CD4-positive, alpha-beta T cell treated with Interleukin-12 subunit alpha and Interleukin-12 subunit beta, for 1 hour (primary cell): Measurements from ENCODE around the gene NEURL1.

Source experiments
- DNase-seq: peaks from one replicate; pipeline ENCODE4 v3.0.0-alpha.2; 2020

NEURL1 gene

DNA sequence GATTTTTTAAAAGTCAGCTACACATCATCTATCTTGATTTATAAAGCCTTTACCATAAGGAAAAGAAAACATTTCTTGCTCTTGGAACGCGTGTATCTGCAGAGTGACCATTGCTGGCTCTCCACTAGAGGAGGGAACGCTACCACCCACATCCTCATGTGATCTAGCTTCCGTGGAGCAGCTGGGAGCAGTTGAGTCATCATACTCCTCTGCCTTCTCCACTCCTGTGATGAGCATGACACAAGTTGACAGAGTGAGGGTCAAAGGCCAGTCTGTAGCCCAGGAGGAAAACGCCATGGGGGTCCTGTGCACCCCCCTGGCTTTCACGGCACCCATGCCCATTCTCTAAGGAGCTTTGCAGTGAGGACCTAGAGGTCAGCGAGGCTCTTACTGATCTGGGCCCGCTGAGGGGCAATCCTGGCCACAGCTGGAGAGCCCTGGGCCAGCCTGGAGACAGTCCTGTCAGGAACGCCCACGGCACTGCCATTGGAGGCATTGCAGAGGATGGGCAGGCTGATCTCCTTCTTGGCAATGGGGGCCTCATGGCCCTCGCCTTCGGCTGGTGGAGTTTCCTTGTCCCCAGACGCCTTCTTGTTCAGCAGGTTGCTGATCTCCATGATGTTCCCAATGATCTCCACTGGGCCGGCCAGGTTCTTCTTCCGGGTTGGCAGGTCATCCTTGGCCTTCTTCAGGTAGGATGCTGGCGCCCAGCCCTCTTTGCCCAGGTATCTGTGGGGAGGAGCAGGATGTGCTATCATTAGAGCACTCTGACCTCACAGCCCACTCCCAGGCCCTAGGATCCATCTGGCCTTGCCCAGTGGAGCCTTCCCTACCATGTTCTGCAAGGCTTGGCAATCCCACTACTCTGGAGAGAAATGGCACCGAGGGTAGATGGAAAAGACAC lies 119.2 kb downstream of the NEURL1 start:
- no peak for DNase-seq

GRCh38 chr10:103613616-103614015 lies 120.1 kb downstream of the NEURL1 start:
- DNase-seq: no peak

DNA sequence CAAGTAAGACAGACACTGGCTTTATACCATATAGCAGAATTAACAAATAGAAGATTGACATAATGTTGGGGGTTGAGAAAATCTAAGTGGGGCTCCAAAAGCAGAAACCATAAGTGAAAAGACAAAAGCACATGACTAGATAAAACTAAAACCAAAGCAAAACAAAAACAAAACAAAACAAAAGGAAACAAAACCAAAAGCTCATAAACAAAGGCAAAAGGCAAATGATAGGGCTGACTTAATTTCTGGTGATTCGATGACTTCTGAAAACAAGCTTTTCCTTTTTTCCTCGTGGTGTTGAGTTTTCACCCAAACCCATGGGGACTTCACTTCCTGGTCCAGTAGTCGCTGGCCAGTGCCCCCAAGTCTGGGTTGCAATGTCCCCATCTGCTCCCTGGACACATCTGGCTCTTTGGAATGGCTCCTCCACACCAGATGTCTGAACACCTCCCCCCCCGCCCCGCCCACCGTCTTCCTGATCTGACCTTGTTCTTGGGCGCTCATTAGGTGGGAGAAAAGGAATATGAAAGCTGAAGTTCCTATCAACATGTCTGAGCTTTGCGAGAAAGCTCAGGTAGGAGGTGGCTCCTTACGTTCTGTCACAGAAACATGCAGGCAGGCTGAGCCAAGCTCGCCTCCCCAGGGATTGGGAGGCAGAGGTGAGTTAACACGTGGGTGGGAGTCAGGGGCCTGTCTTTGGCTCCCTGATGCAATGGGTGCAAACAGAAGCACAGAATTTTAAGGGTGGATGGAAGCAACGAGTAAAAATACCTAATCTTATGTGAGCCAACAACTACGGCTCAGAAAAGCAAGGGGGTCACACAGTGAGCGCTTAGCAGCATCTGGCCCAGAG lies 121.0 kb downstream of the NEURL1 start:
- DNase-seq: no peak

- DNase-seq: no peak
These were observed 123.4 kb downstream of the NEURL1 start for GRCh38 chr10:103616705-103617601.

DNA sequence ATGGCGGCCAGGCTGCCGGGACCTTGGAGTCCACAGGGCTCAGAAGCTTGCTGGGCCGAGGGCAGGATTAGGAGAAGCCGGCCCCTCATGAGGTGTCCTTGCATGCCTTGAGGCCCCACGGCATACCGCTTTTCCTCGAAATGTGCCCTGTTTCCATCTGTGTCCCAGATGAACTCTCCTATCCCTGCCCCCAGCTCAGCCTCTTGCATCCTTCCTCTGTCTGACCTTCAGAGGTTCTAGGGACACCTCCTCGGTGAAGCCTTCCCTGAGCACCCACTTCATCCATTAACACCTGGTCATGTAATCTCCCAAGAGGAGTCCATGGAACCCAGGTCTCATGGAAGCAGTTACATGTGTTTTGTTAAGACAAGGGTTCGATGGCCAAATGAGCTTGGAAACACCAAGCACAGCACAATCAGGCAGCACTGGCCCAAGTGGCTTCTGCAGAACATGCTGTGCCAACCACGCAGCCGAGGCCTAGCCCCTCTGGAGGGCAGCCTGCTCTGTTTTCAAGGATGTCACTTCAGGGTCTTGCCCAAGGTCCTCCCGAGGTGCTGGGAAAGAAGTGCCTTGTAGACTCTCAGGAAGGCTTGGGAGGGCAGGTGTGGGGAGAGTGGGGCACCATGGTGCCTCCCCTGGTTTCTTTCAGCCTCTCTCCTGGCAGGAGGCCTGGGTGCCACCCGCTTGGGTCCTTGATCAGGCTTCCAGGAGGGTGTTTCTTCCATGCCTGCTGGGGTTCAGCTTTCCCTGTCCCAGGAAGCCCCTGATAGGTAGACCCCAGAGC lies 124.3 kb downstream of the NEURL1 start:
- DNase-seq: no peak

- no peak for DNase-seq
These were observed 125.3 kb downstream of the NEURL1 start for GRCh38 chr10:103618575-103619423.

GRCh38 chr10:103619424-103620351 lies 126.2 kb downstream of the NEURL1 start:
- no peak for DNase-seq

GRCh38 chr10:103620352-103620740 lies 126.8 kb downstream of the NEURL1 start:
- DNase-seq: no peak

GRCh38 chr10:103620891-103621782 lies 127.6 kb downstream of the NEURL1 start:
- DNase-seq: no peak

DNA sequence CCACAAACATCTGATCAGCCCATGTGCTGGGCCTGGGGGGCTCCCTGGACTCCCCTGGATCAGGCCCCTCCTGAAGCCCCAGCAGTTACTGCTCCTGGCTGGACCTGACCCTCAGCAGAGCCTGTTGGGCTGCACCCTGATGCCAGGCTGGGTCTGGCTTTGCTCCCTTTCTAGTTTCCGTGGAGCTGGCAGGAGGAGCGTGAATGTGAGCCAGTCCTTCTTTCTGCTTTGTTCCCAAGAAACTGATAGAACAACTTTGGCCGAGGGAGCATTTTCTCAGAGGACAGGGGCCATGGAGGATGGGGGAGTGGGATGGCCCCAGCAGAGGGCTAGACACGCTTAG lies 128.2 kb downstream of the NEURL1 start:
- no peak for DNase-seq

DNA sequence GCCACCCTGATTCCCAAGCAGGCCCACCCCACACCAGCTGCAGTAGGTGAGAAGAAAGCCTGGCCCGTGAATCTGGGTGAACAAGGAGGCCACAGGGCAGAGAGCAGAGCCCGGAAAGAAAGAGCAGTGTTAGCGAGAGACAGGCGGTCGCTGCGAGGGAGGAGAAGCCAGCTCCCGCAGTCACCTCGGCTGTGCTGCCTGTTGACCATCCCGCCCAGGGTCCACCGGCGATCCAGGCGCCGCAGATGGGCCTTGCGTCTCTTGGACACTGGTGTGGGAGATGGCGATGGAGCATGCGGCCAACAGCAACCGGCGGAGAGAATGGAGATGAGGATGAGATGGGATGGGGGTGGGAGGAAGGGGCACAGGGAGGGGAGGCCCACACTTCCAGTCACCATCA lies 128.8 kb downstream of the NEURL1 start:
- DNase-seq: no peak

DNA sequence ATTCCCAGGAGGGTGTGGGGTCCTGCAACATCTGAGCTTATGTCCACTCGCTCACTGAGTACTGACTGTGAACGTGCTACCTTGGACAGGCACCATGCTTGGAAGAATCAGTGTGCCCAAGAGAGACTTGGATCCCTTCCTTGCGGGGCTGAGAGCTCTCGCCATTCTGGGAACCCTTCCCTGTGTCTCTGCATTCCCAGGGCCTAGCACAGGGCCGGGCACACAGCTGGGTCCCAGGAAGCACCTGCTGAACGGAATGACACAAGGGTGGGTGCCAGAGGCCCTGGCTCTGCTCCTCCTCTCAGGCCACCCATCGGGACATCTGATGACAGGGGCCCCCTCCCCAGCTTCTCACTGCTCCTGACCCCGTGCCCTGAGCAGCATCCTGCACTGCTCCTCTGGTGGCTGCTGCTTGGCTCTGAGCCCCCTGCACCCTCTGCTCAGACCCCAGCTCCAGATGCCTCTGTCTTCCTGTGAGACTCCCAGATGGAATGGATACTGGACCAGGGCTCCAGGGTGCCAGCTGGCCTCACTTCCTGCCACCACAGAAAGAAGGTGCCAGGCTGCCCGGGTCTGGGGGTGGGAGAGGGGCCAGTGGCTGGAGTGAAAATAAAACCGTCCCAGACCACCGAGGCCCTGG lies 129.6 kb downstream of the NEURL1 start:
- no peak for DNase-seq

DNA sequence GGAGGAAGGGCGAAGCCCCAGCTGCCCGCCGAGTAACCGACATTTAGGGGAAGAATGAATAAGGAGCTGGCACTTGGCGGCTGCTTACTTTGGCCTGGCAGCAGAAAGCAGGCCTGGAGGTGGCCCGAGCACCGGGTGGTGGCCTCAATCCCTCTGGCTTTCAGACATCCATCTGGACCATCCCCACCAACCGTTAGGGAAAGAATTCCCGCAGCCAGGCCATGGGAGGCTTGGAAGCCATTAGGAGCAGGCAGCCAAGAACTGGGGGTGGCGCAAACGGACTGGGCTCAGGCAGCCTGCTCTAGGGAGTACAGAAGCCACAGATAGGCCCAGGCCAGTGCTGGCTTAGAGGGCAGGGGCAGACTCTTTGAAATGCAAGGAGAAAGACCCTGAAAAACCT lies 132.7 kb downstream of the NEURL1 start:
- DNase-seq: no peak

GRCh38 chr10:103627111-103627892 lies 133.8 kb downstream of the NEURL1 start:
- DNase-seq: no peak

GRCh38 chr10:103627893-103628292 lies 134.4 kb downstream of the NEURL1 start:
- no peak for DNase-seq

DNA sequence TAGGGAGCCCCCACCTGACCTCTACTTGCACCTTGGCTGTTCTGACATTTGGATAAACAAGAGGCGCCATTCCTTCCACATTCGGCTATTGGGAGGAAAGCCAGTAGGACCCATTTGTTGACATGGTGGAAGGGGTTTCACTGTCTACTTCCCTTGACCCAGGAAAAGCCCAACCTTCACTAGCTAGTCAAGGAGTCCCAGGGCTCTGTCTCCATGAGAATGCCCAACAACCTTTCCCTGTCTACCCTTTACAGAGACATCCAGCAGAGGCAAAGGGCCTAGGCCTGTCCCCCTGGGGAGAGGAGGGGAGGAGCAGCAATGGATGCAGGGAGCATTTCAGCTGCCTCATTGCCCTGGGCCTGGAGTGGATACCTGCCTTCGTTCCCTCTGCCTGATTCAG lies 136.1 kb downstream of the NEURL1 start:
- no peak for DNase-seq

DNA sequence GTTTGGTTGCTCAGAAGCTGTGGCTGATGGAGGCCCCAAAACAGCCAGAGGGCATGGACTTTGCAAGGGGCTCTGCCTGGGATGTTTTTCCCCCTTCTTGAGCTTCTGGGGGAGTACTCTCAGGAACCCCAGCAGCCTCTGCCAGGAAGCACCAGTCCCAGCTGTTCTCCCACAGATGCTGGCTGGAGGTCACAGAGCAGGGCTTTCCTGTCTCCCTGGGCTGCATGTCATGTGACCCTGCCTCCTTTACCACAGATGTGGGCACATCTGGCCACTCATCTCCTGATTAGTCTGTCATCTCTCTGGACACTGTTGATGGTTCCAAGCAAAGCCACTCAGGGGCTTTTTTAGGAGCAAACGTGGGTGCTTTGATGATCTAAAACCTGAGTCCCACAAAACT lies 136.7 kb downstream of the NEURL1 start:
- DNase-seq: no peak

DNA sequence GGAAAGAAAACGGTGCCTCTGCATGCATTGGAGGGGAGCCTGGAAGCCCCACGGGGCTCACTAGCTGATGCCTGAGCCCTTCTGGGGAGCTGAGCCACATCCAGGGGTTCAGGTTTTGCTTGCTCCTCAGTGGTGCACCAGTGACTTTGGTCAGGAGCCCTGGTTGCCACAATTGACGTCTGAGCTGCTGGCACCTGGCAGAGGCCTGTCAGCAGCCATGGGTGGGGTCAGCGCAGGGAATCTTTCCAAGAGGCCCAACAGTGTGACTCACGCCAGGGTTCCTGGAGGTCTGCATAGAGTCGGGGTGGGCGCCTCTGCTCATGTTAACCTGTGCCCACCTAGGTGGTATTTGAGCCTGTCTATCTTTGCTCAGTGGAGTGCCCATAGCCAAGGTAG lies 138.7 kb downstream of the NEURL1 start:
- no peak for DNase-seq
